IMR-90 (cell line): ENCODE data around the gene GRB10. TPM values are rescaled to one million over a fixed set of nuclear protein-coding genes. Genes with fewer than 3 reads are reported as not detected.

Experiments used
- ATAC-seq: fragments of 200-7000 bp; cut with Tn5 transposase; 2 replicates; pipeline ENCODE4 v1.9.1; 2020; ENCODE audit warnings: low read depth, mild to moderate bottlenecking, moderate library complexity
- BruUV-seq: library from RNA; stranded (reverse); fragments of 400-500 nt; replicated peaks from 2 replicates; lab custom pipeline; 2021; lab: Mats Ljungman, UMichigan
- CTCF ChIA-PET: fragments of 300-600 bp; formaldehyde crosslinking; extraction: SDS; loops from one replicate; lab custom pipeline; 2021; ENCODE audit warnings: antibody characterized with exemption; lab: Yijun Ruan, JAX
- POLR2A ChIA-PET: fragments of 300-600 bp; sonication (Branson Sonifier 250); formaldehyde crosslinking; loops from one replicate; lab custom pipeline; 2022; ENCODE audit warnings: antibody characterized with exemption; ENCODE audit not compliant: unreplicated experiment; lab: Charles Lee
- DNase-seq: peaks from one replicate; pipeline ENCODE4 v3.0.0; 2013
- H2AFZ ChIP-seq: replicated peaks from 2 replicates; pipeline ENCODE3; 2013; ENCODE audit warnings: low read length, mild to moderate bottlenecking; ENCODE audit not compliant: poor library complexity
- H2AK5ac ChIP-seq: 2 replicates; pipeline ENCODE4 v1.6.1; 2013; ENCODE audit warnings: low read depth, low read length, inconsistent platforms
- H2AK9ac ChIP-seq: replicated peaks from 2 replicates; pipeline ENCODE3; 2013; ENCODE audit warnings: mild to moderate bottlenecking, low read depth, low read length, moderate library complexity; ENCODE audit not compliant: poor library complexity
- H2BK120ac ChIP-seq: 2 replicates; pipeline ENCODE4 v1.6.1; 2013; ENCODE audit warnings: low read depth, low read length, inconsistent platforms
- H2BK15ac ChIP-seq: 3 replicates; pipeline ENCODE4 v1.6.1; 2013; ENCODE audit warnings: low read depth, low read length, inconsistent platforms
- H2BK20ac ChIP-seq: 2 replicates; pipeline ENCODE4 v1.6.1; 2013; ENCODE audit warnings: low read depth, mild to moderate bottlenecking, inconsistent platforms, low read length, moderate library complexity
- H2BK5ac ChIP-seq: 2 replicates; pipeline ENCODE4 v1.6.1; 2013; ENCODE audit warnings: mild to moderate bottlenecking, low read depth, low read length, inconsistent platforms; ENCODE audit not compliant: poor library complexity, severe bottlenecking
- H3K14ac ChIP-seq: replicated peaks from 2 replicates; pipeline ENCODE4 v1.6.1; 2013; ENCODE audit warnings: low read depth, low read length, inconsistent platforms
- H3K18ac ChIP-seq: 2 replicates; pipeline ENCODE4 v1.6.1; 2013; ENCODE audit warnings: low read depth, low read length, control low read depth
- H3K23ac ChIP-seq: 2 replicates; pipeline ENCODE4 v1.6.1; 2013; ENCODE audit warnings: low read depth, low read length, inconsistent platforms
- H3K27ac ChIP-seq: 2 replicates; pipeline ENCODE4 v1.5.1; 2013; ENCODE audit warnings: mild to moderate bottlenecking, control low read depth, low read length; ENCODE audit not compliant: insufficient read depth
- H3K27me3 ChIP-seq: 2 replicates; pipeline ENCODE4 v1.6.1; 2013; ENCODE audit warnings: low read length; ENCODE audit not compliant: control insufficient read depth, insufficient read depth
- H3K36me3 ChIP-seq: 2 replicates; pipeline ENCODE4 v1.6.1; 2013; ENCODE audit warnings: low read length, mixed read lengths; ENCODE audit not compliant: control insufficient read depth, insufficient read depth
- H3K4ac ChIP-seq: 2 replicates; pipeline ENCODE4 v1.6.1; 2013; ENCODE audit warnings: low read depth, low read length, inconsistent platforms
- H3K4me1 ChIP-seq: 2 replicates; pipeline ENCODE4 v1.6.1; 2013; ENCODE audit warnings: low read length, mixed read lengths; ENCODE audit not compliant: control insufficient read depth, insufficient read depth
- H3K4me2 ChIP-seq: 2 replicates; pipeline ENCODE4 v1.6.1; 2013; ENCODE audit warnings: low read depth, mild to moderate bottlenecking, control low read depth, low read length, moderate library complexity
- H3K4me3 ChIP-seq: 2 replicates; pipeline ENCODE4 v1.5.1; 2013; ENCODE audit warnings: low read depth, mild to moderate bottlenecking, control low read depth, low read length, moderate library complexity; ENCODE audit not compliant: insufficient read depth
- H3K56ac ChIP-seq: 2 replicates; pipeline ENCODE4 v1.6.1; 2013; ENCODE audit warnings: low read length, inconsistent platforms; ENCODE audit not compliant: insufficient read depth; ENCODE audit errors: extremely low read depth
- H3K79me1 ChIP-seq, 2 experiments: 2 replicates each; pipeline ENCODE4 v1.6.1; 2013; ENCODE audit warnings: low read length in 2 of 2, inconsistent platforms in 1 of 2, low read depth in 1 of 2
- H3K9ac ChIP-seq: 2 replicates; pipeline ENCODE4 v1.6.1; 2013; ENCODE audit warnings: low read depth, low read length, control low read depth
- H3K9me1 ChIP-seq: 2 replicates; pipeline ENCODE4 v1.6.1; 2013; ENCODE audit warnings: low read length, inconsistent platforms; ENCODE audit not compliant: insufficient read depth
- H3K9me3 ChIP-seq: 2 replicates; pipeline ENCODE4 v1.6.1; 2013; ENCODE audit warnings: low read length; ENCODE audit not compliant: control insufficient read depth, insufficient read depth
- H4K20me1 ChIP-seq: 2 replicates; pipeline ENCODE4 v1.6.1; 2013; ENCODE audit warnings: low read length, inconsistent platforms; ENCODE audit not compliant: insufficient read depth
- H4K5ac ChIP-seq: 2 replicates; pipeline ENCODE4 v1.6.1; 2013; ENCODE audit warnings: mild to moderate bottlenecking, low read depth, low read length, control low read depth
- H4K8ac ChIP-seq, 2 experiments: 2 replicates each; pipeline ENCODE4 v1.6.1; 2013; ENCODE audit warnings: low read depth in 2 of 2, low read length in 2 of 2, control low read depth in 1 of 2, inconsistent platforms in 1 of 2
- H4K91ac ChIP-seq: 2 replicates; pipeline ENCODE4 v1.6.1; 2013; ENCODE audit warnings: low read depth, low read length, inconsistent platforms; ENCODE audit not compliant: insufficient read depth
- ELK1 ChIP-seq: fragments of 150-350 bp; IDR thresholded peaks from 2 replicates; pipeline ENCODE4 v1.6.1; 2016; ENCODE audit warnings: low read depth, mild to moderate bottlenecking, low read length, moderate library complexity, borderline replicate concordance
- MXI1 ChIP-seq: IDR thresholded peaks from 2 replicates; pipeline ENCODE4 v1.6.1; 2012; ENCODE audit warnings: low read depth, mild to moderate bottlenecking, low read length, moderate library complexity, borderline replicate concordance
- RAD21 ChIP-seq: IDR thresholded peaks from 2 replicates; pipeline ENCODE4 v1.6.1; 2012; ENCODE audit warnings: low read length, improper control_type of control experiment
- RFX5 ChIP-seq: IDR thresholded peaks from 2 replicates; pipeline ENCODE4 v1.8.0; 2012; ENCODE audit warnings: low read depth, mild to moderate bottlenecking, low read length, moderate library complexity
- WGBS, 2 experiments: methylation state at CpG; one replicate each; pipeline versions ENCODE4 v1.1.5 to v1.1.7; 2013; ENCODE audit warnings: missing lambda C conversion rate in 2 of 2; ENCODE audit not compliant: insufficient read length in 1 of 2; ENCODE audit errors: extremely low coverage in 2 of 2; 5-methylcytosine and 5-hydroxymethylcytosine counted together
- dilution Hi-C: fragments of 300-500 bp; cut with HindIII; formaldehyde crosslinking; loops from one replicate; pipeline ENCODE4 v1.14.3; 2018; ENCODE audit warnings: low sequenced_read_pairs; ENCODE audit not compliant: unreplicated experiment
- in situ Hi-C: fragments of 300-500 bp; cut with MboI; formaldehyde crosslinking; loops from 3 replicates; pipeline ENCODE4 v1.14.3; 2019; ENCODE audit warnings: low sequenced_read_pairs, inconsistent platforms, mixed read lengths
- intact Hi-C: fragments of 100-400 bp; cut with micrococcal nuclease; formaldehyde crosslinking; loops from 2 replicates; pipeline ENCODE4 v1.10.0; 2022
- polyA plus RNA-seq, 3 experiments: library from polyadenylated mRNA; depleted of rRNA; stranded (reverse); fragments of >200 nt; gene quantifications; 2 replicates each; pipeline ENCODE4 v1.2.3, GENCODE V29; 2012; ENCODE audit warnings: low replicate concordance in 1 of 3
- total RNA-seq: library from RNA; depleted of rRNA; stranded (reverse); fragments of >200 nt; gene quantifications from 2 replicates; pipeline ENCODE4 v1.2.3, GENCODE V29; 2012

The GRB10 gene
- total and polyA plus RNA-seq, 2 of the 4 experiments (the other 2 are of a cell fraction), result 6.3 to 15.1 TPM

- DNase-seq (no peak), ATAC-seq (no peak)
- no peak overlapping the region for H3K18ac ChIP-seq
- no peak overlapping the region for H2AFZ ChIP-seq
- no peak overlapping the region for H4K5ac ChIP-seq
- H3K9me3 ChIP-seq, result 0 out of 2 replicates have a peak, but pooled peaks cover 1% of the 10 kb centered on the region
- H2BK15ac ChIP-seq, result no peak overlapping the region
- POLR2A ChIA-PET, result no interaction called here
- H3K9me1 ChIP-seq, result no peaks in the 10 kb centered on the region; the same call in 1 of the 2 replicates
- H2BK120ac ChIP-seq, result no peak overlapping the region
- 67% methylated on average over 1 of the region's 8 CpGs; no CpG with 5 or more reads in 1 of the 2 experiments for WGBS, 2 experiments
- no peak overlapping the region for H2AK5ac ChIP-seq
- BruUV-seq, result no TSS peak
- no peak overlapping the region for H3K4ac ChIP-seq
- no peaks in the 10 kb centered on the region for H3K36me3 ChIP-seq
- dilution Hi-C loops, result no loop called here
- TF ChIP-seq RAD21 (no peak), ELK1 (no peak), MXI1 (no peak), RFX5 (no peak)
- H3K23ac ChIP-seq, result no peak overlapping the region
- no peak overlapping the region for H2BK20ac ChIP-seq
- no peaks in the 10 kb centered on the region for H3K4me1 ChIP-seq
- no peak overlapping the region for H3K14ac ChIP-seq
- no peak overlapping the region for H3K9ac ChIP-seq
- intact Hi-C loops, result no loop called here
- no peak overlapping the region for H3K4me3 ChIP-seq
- no peaks in the 10 kb centered on the region for H4K20me1 ChIP-seq
- no peaks in the 10 kb centered on the region for H3K79me1 ChIP-seq
- no peak overlapping the region for H3K27ac ChIP-seq
- no peak overlapping the region for H2BK5ac ChIP-seq
- H4K91ac ChIP-seq, result no peak overlapping the region
- H2AK9ac ChIP-seq, result no peak overlapping the region
- H3K56ac ChIP-seq, result no peak overlapping the region
- no peak overlapping the region for H4K8ac ChIP-seq
- no peak overlapping the region for H3K4me2 ChIP-seq
- H3K27me3 ChIP-seq, result peaks cover 15% of the 10 kb centered on the region
- CTCF ChIA-PET, result no interaction called here
- in situ Hi-C loops, result no loop called here
Observed at GRCh38 chr7:50564171-50564570, 218.5 kb downstream of the GRB10 start.
